NCI-H748 treated with DMSO at 0.1 percent for 48 hours (cell line): ENCODE measurements around the gene POU2F1.

Experiments
- DNase-seq: peaks from one replicate; lab custom pipeline; 2025; lab: John Stamatoyannopoulos, UW

Gene POU2F1

GRCh38 chr1:167220537-167221125 lies at the start of gene POU2F1:
TSS of gene POU2F1 (plus strand) at chr1:167220886. CDS start at chr1:167220898, 12 bp downstream.
- peak; percentile 98 for DNase-seq

- DNase-seq, result no peak
Observed at GRCh38 chr1:167171286-167171929, 49.3 kb upstream of the POU2F1 start.

GRCh38 chr1:167173516-167174184 lies 47.0 kb upstream of the POU2F1 start:
- no peak for DNase-seq

- DNase-seq, result no peak
Observed at GRCh38 chr1:167175901-167176300, 44.8 kb upstream of the POU2F1 start.

- DNase-seq, result no peak
Observed at GRCh38 chr1:167178831-167179230, 41.9 kb upstream of the POU2F1 start.

- no peak for DNase-seq
Observed at GRCh38 chr1:167182571-167183320, 37.9 kb upstream of the POU2F1 start.

GRCh38 chr1:167184081-167184480 lies 36.6 kb upstream of the POU2F1 start:
- no peak for DNase-seq

GRCh38 chr1:167185062-167185461 lies 35.6 kb upstream of the POU2F1 start:
- no peak for DNase-seq

GRCh38 chr1:167185974-167186657 lies 34.6 kb upstream of the POU2F1 start:
- no peak for DNase-seq

- no peak for DNase-seq
Observed at GRCh38 chr1:167186771-167187170, 33.9 kb upstream of the POU2F1 start.

GRCh38 chr1:167190747-167191237 lies 29.9 kb upstream of the POU2F1 start:
- no peak for DNase-seq

GRCh38 chr1:167191958-167192357 lies 28.7 kb upstream of the POU2F1 start:
- no peak for DNase-seq

GRCh38 chr1:167194182-167194581 lies 26.5 kb upstream of the POU2F1 start:
- no peak for DNase-seq

- peak; percentile 23 for DNase-seq
Observed at GRCh38 chr1:167196166-167196565, 24.5 kb upstream of the POU2F1 start.

- DNase-seq, result no peak
Observed at GRCh38 chr1:167197236-167197635, 23.4 kb upstream of the POU2F1 start.

GRCh38 chr1:167197692-167198091 lies 23.0 kb upstream of the POU2F1 start:
- no peak for DNase-seq

- DNase-seq, result peak; percentile 86
Observed at GRCh38 chr1:167198518-167199133, 22.1 kb upstream of the POU2F1 start.

GRCh38 chr1:167199656-167200055 lies 21.0 kb upstream of the POU2F1 start:
- no peak for DNase-seq

GRCh38 chr1:167200272-167200671 lies 20.4 kb upstream of the POU2F1 start:
- no peak for DNase-seq

- DNase-seq, result no peak
Observed at GRCh38 chr1:167200749-167201148, 19.9 kb upstream of the POU2F1 start.

- no peak for DNase-seq
Observed at GRCh38 chr1:167202049-167202448, 18.6 kb upstream of the POU2F1 start.
